GM23248 (cell line): ENCODE measurements around the gene CFAP299.

Experiments
- EZH2 ChIP-seq: fragments of 200-600 bp; sonication (generic); IDR thresholded peaks from 2 replicates; pipeline ENCODE4 v1.6.1; 2018; ENCODE audit warnings: antibody characterized with exemption, mild to moderate bottlenecking; ENCODE audit not compliant: insufficient read depth, poor library complexity, severe bottlenecking
- EZH2phosphoT487 ChIP-seq: fragments of 200-600 bp; sonication (generic); IDR thresholded peaks from 2 replicates; pipeline ENCODE4 v1.6.1; 2018; ENCODE audit warnings: antibody characterized with exemption, moderate library complexity, mild to moderate bottlenecking, low read depth; ENCODE audit not compliant: insufficient read depth

GRCh38 chr4:80613470-80613869 lies 277.9 kb downstream of the CFAP299 start:
- TF ChIP-seq EZH2 (no peak), EZH2phosphoT487 (no peak)
